HFF-Myc (cell line): Measurements from ENCODE around the gene AVPR2.

Source experiments
- DNase-seq: peaks from one replicate; pipeline ENCODE4 v3.0.0-alpha.2; 2011; ENCODE audit warnings: low read depth; ENCODE audit errors: extremely low read depth
- H3K4me3 ChIP-seq: replicated peaks from 2 replicates; pipeline ENCODE4 v1.5.1; 2011; ENCODE audit warnings: low read depth, mild to moderate bottlenecking, control low read depth, low read length
- TF ChIP-seq, protein P1 (sequence below): IDR thresholded peaks from 2 replicates; pipeline ENCODE4 v1.5.1; 2012; ENCODE audit warnings: mild to moderate bottlenecking, low read depth, low read length, control low read depth; ENCODE audit errors: missing control alignments

The AVPR2 gene

DNA sequence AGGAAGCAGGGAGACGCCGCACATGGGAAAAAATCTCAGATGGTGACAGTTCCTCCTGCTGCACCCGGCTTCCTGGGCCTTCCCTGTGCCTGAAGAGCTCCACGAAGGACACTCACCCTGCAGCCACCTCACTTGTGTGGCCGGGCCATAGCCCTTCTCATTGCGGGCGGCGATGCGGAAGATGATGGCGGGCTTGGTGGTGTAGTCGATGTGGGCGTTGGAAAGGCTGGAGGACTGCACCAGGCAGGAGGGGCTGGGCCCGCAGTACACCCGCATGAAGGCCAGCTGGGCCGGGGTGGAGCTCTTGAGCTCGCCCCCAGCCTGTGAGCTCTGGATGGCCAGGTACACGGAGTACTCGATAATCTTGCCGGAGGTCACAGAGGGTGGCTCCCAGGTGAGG is 45.7 kb downstream of the AVPR2 start:
- H3K4me3 ChIP-seq, result no peak overlapping the region
- TF ChIP-seq, protein P1, sequence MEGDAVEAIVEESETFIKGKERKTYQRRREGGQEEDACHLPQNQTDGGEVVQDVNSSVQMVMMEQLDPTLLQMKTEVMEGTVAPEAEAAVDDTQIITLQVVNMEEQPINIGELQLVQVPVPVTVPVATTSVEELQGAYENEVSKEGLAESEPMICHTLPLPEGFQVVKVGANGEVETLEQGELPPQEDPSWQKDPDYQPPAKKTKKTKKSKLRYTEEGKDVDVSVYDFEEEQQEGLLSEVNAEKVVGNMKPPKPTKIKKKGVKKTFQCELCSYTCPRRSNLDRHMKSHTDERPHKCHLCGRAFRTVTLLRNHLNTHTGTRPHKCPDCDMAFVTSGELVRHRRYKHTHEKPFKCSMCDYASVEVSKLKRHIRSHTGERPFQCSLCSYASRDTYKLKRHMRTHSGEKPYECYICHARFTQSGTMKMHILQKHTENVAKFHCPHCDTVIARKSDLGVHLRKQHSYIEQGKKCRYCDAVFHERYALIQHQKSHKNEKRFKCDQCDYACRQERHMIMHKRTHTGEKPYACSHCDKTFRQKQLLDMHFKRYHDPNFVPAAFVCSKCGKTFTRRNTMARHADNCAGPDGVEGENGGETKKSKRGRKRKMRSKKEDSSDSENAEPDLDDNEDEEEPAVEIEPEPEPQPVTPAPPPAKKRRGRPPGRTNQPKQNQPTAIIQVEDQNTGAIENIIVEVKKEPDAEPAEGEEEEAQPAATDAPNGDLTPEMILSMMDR, result no peak

DNA sequence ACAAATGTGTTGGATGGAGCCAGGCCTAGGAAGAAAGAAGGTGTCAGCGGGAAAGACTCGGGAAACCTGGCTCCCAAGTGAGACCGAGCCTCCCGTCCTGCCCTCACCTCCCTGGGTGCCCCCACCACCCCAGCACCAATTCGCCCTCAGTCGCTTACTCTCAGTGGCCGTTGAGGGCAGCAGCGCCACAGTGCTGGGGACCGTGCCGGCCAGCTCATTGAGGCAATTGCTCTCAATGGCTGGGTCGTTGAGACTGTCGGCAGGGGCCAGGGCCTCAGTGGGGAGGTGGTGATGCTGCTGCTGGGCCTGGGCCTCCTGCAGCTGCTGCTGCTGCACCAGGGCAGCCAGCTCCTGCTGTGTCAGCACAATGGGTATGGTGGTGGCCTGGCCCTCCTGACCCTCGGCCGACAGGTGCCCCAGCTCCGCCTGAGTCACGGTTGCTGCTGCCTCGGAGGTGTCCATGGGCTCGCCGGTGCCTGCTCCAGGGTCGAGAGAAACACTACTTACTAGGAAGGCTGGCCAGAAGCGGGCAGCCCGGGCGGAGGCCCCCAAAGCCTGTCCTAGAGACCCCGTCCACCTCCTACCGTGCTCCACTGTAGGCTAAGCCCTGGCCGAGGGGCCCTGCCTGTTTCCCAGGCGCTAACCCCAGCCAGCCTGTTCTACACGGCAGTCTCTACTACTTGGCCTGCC is 47.4 kb downstream of the AVPR2 start:
- DNase-seq, result no peak
- TF ChIP-seq, protein P1, result no peak
- H3K4me3 ChIP-seq, result no peak overlapping the region

More for the DNA sequence above, 45.7 kb downstream of the AVPR2 start:
- DNase-seq, result no peak

DNA sequence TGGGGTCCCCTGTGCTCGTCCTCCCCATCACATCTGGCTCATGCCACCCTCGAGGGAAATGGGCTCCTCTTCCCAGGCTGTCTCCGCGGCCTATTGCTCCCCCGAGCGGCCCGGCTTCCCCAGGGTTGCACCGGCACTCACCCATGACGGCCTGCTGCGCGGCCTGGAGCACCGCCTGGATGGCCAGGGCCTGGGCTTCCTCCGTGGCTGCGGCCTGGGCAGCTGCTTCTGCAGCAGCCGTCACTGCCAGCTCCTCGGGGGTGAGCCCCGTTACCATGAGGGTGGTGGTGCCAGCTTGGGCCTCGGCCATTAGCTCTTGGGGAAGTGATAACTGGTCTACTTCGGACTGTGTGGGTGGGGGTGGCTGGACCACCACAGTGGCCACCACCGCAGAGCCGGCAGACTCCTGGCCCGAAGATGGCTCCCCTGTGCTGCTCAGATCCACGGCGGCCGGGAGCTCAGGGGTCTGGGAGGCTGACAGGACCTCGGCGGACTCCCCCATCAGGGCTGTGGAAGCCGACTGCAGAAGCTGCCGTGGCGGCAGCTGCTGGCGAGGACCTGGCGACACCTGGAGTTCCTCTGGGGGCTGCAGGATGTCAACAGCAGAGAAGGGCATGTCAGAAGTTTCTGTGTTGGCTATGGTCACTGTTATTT is 48.0 kb downstream of the AVPR2 start:
- TF ChIP-seq, protein P1, result no peak
- no peak for DNase-seq
- no peak overlapping the region for H3K4me3 ChIP-seq

DNA sequence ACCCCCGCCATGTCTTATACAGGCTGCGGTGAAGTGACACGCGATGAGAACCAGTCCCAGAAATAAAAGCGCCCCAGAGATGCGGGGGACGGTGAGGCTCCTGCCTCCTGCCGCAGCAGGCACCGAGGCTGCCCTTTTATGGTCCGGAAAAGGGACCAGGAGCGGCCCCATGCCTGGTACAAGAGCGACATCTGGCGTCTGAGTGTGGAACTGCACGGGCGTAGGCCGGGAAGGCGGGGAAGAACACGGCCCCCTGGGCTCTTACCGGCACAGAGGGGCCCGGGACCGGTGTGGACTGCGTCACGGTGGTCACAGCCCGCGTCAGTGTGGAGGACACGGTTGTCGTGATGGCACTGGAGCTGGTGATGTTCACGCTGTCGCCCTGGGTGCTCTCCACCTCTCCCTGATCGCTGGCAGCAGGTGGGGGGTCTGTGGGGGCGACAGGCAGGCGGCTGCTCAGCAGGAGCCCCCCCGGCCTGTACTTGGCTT is 48.9 kb downstream of the AVPR2 start:
- H3K4me3 ChIP-seq, result no peak overlapping the region
- DNase-seq, result no peak
- TF ChIP-seq, protein P1, result peak; percentile 82

DNA sequence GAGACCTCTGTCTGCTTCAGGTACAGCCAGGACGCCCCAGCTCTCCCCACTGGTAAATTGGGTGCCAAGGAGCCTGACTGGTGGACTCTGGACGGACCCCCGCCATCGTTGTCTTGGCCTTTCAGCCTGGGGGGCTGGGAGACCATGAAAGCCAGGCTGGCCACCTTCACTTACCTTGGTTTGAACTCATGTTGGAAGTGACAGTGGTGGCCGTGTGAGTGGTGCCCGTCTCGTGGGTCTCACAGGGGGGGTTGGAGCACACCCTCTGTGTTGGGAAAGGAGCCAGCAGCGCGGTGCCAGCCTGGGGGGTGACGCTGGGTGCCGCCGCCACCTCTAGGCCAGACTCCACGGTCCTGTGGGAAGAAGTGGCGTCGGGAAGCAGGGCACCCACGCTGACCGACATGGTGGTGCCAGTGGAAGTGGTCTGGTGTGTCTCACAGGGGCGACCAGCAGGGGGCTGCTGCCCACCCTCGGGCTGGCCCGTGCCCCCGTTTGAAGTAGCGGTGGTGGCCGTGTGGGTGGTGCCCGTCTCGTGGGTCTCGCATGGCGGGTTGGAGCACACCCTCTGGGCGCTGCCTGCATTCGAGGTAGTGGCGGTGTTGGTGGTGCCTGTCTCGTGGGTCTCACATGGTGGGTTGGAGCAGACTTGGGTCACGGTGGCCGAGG is 49.6 kb downstream of the AVPR2 start:
- DNase-seq, result no peak
- TF ChIP-seq, protein P1, result no peak
- no peak overlapping the region for H3K4me3 ChIP-seq

DNA sequence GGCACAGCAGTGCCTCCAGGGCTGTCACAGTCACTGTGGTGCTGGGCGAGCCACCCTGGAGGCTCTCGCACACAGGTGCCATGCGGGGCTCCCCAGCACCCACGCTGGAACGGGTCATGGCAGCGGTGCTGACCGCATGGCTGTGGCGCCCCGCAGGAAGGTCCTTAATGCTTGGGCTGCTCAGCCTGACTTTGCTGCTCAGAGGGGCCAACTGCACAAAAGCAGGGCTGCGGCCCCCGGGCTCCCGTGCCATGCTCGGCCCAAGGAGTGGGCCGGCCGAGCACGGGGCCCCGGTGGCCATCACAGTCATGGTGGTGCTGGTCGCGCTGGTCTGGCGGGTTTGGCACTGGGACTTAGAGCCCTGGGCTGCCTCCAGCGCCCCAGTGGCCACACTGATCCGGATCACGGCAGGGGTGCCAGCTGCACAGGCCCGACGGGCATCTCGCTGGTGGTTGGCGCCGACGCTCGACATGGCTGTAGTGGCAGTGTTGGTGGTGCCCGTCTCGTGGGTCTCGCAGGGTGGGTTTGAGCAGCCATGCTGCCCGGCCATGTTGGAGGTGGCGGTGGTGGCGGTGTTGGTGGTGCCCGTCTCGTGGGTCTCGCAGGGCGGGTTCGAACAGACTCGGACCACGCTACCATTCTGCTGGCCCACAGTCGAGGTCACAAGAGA is 50.2 kb downstream of the AVPR2 start:
- H3K4me3 ChIP-seq, result no peak overlapping the region
- TF ChIP-seq, protein P1, result no peak
- no peak for DNase-seq
